Measurements from ENCODE around the gene FASTK. TPM values are rescaled to one million over a fixed set of nuclear protein-coding genes. Genes with fewer than 3 reads are reported as not detected.

Gene FASTK
- total and polyA plus RNA-seq, 7 donors: 87.1 to 194 (median 126) TPM

- no peak for DNase-seq
- Histone ChIP-seq H3K27ac (no peak overlapping the region), H3K36me3 (ENCODE audit: insufficient read depth in 1 of 2, low read depth in 1 of 2) (peaks cover 0 to 65% of the 10 kb centered on the region in 2 donors), H3K9me3 (no peaks in the 10 kb centered on the region), H3K4me1 (peaks cover 20% of the 10 kb centered on the region), H3K4me3 (no peak overlapping the region), H3K27me3 (ENCODE audit: insufficient read depth in 3 of 3, low read length in 2 of 3) (no peaks in the 10 kb centered on the region)
- intact Hi-C loops (cut with DNase I): loop anchor here (5.0 kb wide), 3 partner anchors 120 to 180 kb away; no protein-coding TSS in a partner anchor
- 90 to 93% (median 92%) methylated on average over 16 to 29 of the region's 29 CpGs for WGBS, 3 donors
- ATAC-seq: no peak
- no peak for TF ChIP-seq CTCF (IDR thresholded peaks at IDR 0.05)
Measured at GRCh38 chr7:151122796-151123157, 42.2 kb upstream of the FASTK start.

- H3K27ac ChIP-seq: no peak overlapping the region
- no peak for TF ChIP-seq CTCF (IDR thresholded peaks at IDR 0.05)
- DNase-seq (no peak), ATAC-seq (peak in 1 of 4 donors; percentile 21)
- peaks cover 20% of the 10 kb centered on the region for H3K4me1 ChIP-seq
- H3K27me3 ChIP-seq (ENCODE audit: insufficient read depth in 3 of 3, low read length in 2 of 3): no peaks in the 10 kb centered on the region
- intact Hi-C loops (cut with DNase I): loop anchor here (5.0 kb wide), 3 partner anchors 120 to 180 kb away; no protein-coding TSS in a partner anchor
- no peak overlapping the region for H3K4me3 ChIP-seq
- no peaks in the 10 kb centered on the region for H3K9me3 ChIP-seq
- H3K36me3 ChIP-seq (ENCODE audit: insufficient read depth in 1 of 2, low read depth in 1 of 2): peaks cover 0 to 65% of the 10 kb centered on the region in 2 donors
- WGBS, 3 donors: 85 to 91% (median 88%) methylated on average over 21 to 24 of the region's 24 CpGs
Measured at GRCh38 chr7:151122276-151122675, 41.7 kb upstream of the FASTK start.

- DNase-seq (no peak), ATAC-seq (no peak)
- Histone ChIP-seq H3K27me3 (ENCODE audit: insufficient read depth in 3 of 3, low read length in 2 of 3) (no peaks in the 10 kb centered on the region), H3K4me3 (no peak overlapping the region), H3K4me1 (peaks cover 20% of the 10 kb centered on the region), H3K36me3 (ENCODE audit: insufficient read depth in 1 of 2, low read depth in 1 of 2) (peaks cover 0 to 65% of the 10 kb centered on the region in 2 donors), H3K9me3 (no peaks in the 10 kb centered on the region), H3K27ac (no peak overlapping the region)
- intact Hi-C loops (cut with DNase I): loop anchor here (5.0 kb wide), 3 partner anchors 121 to 181 kb away; no protein-coding TSS in a partner anchor
- 82 to 85% (median 84%) methylated on average over 30 of the region's 30 CpGs for WGBS, 3 donors
- TF ChIP-seq CTCF (IDR thresholded peaks at IDR 0.05): no peak
Measured at GRCh38 chr7:151121380-151122170, 41.0 kb upstream of the FASTK start.

GRCh38 chr7:151120896-151121295 is 40.3 kb upstream of the FASTK start:
- DNase-seq: peak in 1 of 2 donors; percentile 13
- TF ChIP-seq CTCF (IDR thresholded peaks at IDR 0.05): no peak
- no peaks in the 10 kb centered on the region for H3K9me3 ChIP-seq
- ATAC-seq: no peak
- no peaks in the 10 kb centered on the region for H3K27me3 ChIP-seq (ENCODE audit: insufficient read depth in 3 of 3, low read length in 2 of 3)
- intact Hi-C loops (cut with DNase I): loop anchor here (5.0 kb wide), 3 partner anchors 121 to 181 kb away; no protein-coding TSS in a partner anchor
- no peak overlapping the region for H3K27ac ChIP-seq
- WGBS, 3 donors: 83 to 88% (median 86%) methylated on average over 22 of the region's 22 CpGs
- peaks cover 0 to 65% of the 10 kb centered on the region in 2 donors for H3K36me3 ChIP-seq (ENCODE audit: insufficient read depth in 1 of 2, low read depth in 1 of 2)
- no peak overlapping the region for H3K4me3 ChIP-seq
- H3K4me1 ChIP-seq: peaks cover 17% of the 10 kb centered on the region

All from psoas muscle (tissue), 8 donors.